ENCODE data around the gene PTK6. TPM values are rescaled to one million over a fixed set of nuclear protein-coding genes. Genes with fewer than 3 reads are reported as not detected.

Gene PTK6
- total and polyA plus RNA-seq, 2 of the 13 experiments (the other 11 are each of a cell fraction or from before 2014, with no cell fraction given), result 0.08 TPM; not detected in 1

DNA sequence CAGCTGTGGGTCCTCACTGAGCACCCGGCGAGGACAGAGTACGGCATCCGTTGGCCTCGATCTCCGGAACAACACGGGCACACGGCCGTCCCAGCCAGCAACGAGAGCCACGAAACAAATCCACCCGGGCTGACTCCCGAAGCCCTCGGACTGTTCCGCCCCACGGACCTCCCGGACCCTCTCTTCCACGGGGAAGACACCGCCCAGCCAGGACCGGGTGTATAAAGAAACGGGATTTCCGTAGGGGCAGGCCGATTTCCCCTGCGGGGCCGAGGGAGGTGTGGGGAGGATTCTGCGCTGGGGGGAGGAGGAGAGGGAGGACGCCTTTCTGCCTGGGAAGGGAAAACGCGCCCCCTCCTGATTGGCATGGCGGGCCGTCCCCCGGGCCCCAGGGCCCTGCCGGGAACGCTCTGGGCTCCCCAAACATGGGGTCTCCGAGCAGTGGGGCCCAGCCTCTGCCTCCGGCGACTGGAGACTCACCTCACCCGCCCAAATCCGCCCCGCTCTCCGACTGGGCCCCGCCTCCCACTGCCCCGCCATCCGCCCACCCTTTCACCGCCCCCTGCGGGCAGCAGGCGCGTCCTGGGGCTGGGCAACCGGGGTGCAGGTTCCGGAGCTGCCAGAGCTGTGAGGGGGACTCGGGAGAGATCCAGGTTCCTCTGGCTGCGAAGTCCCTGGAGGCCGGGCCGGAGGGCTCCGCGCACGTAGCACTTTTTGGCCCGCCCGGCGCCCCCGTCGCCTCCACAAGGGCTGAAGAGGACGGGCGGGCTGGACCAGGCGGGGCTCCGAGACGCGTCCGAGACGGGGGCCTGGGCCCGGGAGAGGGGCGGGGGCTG, 17.3 kb downstream of the PTK6 start (continued):
- TF ChIP-seq, protein P1, sequence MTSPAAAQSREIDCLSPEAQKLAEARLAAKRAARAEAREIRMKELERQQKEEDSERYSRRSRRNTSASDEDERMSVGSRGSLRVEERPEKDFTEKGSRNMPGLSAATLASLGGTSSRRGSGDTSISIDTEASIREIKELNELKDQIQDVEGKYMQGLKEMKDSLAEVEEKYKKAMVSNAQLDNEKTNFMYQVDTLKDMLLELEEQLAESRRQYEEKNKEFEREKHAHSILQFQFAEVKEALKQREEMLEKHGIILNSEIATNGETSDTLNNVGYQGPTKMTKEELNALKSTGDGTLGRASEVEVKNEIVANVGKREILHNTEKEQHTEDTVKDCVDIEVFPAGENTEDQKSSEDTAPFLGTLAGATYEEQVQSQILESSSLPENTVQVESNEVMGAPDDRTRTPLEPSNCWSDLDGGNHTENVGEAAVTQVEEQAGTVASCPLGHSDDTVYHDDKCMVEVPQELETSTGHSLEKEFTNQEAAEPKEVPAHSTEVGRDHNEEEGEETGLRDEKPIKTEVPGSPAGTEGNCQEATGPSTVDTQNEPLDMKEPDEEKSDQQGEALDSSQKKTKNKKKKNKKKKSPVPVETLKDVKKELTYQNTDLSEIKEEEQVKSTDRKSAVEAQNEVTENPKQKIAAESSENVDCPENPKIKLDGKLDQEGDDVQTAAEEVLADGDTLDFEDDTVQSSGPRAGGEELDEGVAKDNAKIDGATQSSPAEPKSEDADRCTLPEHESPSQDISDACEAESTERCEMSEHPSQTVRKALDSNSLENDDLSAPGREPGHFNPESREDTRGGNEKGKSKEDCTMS (CRISPR knock-in tag; conservative IDR thresholded peaks at IDR 0.05), result no peak
- TF ChIP-seq MTF2 (CRISPR knock-in tag; IDR thresholded peaks at IDR 0.05; ENCODE audit: borderline replicate concordance) (peak; percentile 87), FOXO1 (CRISPR knock-in tag; IDR thresholded peaks at IDR 0.05) (no peak), SYNCRIP (IDR thresholded peaks at IDR 0.05; ENCODE audit: insufficient read depth, low read depth, low read length) (no peak), SKI (IDR thresholded peaks at IDR 0.05; ENCODE audit: partially characterized antibody) (no peak), SAP130 (CRISPR knock-in tag; IDR thresholded peaks at IDR 0.05; ENCODE audit: low read depth) (peak; percentile 16; the same call in 1 of the 2 replicates), REXO4 (CRISPR knock-in tag; IDR thresholded peaks at IDR 0.05; ENCODE audit: borderline replicate concordance) (no peak), BRD4 (CRISPR knock-in tag; IDR thresholded peaks at IDR 0.05) (no peak), EZH2 (conservative IDR thresholded peaks at IDR 0.05; ENCODE audit: low read depth, low read length) (peak; percentile 98; the same call in 1 of the 2 replicates), CHD4 (IDR thresholded peaks at IDR 0.05; ENCODE audit: borderline replicate concordance, low read length) (no peak), ZNF552 (CRISPR knock-in tag; IDR thresholded peaks at IDR 0.05; ENCODE audit: borderline replicate concordance) (no peak), LCORL (IDR thresholded peaks at IDR 0.05) (no peak), LCORL (CRISPR knock-in tag; IDR thresholded peaks at IDR 0.05) (0 out of 2 replicates have a peak, but pooled peaks have one; percentile 23), SNAPC2 (CRISPR knock-in tag; IDR thresholded peaks at IDR 0.05) (no peak), HDAC6 (IDR thresholded peaks at IDR 0.05; ENCODE audit: low read depth, low read length) (no peak), ATF7-NPFF (CRISPR knock-in tag; IDR thresholded peaks at IDR 0.05; ENCODE audit: low read depth) (0 out of 2 replicates have a peak, but pooled peaks have one; percentile 51), MIER2 (CRISPR knock-in tag; IDR thresholded peaks at IDR 0.05) (no peak), ZSCAN20 (CRISPR knock-in tag; IDR thresholded peaks at IDR 0.05; ENCODE audit: borderline replicate concordance) (no peak)
- TF ChIP-seq, protein P2, sequence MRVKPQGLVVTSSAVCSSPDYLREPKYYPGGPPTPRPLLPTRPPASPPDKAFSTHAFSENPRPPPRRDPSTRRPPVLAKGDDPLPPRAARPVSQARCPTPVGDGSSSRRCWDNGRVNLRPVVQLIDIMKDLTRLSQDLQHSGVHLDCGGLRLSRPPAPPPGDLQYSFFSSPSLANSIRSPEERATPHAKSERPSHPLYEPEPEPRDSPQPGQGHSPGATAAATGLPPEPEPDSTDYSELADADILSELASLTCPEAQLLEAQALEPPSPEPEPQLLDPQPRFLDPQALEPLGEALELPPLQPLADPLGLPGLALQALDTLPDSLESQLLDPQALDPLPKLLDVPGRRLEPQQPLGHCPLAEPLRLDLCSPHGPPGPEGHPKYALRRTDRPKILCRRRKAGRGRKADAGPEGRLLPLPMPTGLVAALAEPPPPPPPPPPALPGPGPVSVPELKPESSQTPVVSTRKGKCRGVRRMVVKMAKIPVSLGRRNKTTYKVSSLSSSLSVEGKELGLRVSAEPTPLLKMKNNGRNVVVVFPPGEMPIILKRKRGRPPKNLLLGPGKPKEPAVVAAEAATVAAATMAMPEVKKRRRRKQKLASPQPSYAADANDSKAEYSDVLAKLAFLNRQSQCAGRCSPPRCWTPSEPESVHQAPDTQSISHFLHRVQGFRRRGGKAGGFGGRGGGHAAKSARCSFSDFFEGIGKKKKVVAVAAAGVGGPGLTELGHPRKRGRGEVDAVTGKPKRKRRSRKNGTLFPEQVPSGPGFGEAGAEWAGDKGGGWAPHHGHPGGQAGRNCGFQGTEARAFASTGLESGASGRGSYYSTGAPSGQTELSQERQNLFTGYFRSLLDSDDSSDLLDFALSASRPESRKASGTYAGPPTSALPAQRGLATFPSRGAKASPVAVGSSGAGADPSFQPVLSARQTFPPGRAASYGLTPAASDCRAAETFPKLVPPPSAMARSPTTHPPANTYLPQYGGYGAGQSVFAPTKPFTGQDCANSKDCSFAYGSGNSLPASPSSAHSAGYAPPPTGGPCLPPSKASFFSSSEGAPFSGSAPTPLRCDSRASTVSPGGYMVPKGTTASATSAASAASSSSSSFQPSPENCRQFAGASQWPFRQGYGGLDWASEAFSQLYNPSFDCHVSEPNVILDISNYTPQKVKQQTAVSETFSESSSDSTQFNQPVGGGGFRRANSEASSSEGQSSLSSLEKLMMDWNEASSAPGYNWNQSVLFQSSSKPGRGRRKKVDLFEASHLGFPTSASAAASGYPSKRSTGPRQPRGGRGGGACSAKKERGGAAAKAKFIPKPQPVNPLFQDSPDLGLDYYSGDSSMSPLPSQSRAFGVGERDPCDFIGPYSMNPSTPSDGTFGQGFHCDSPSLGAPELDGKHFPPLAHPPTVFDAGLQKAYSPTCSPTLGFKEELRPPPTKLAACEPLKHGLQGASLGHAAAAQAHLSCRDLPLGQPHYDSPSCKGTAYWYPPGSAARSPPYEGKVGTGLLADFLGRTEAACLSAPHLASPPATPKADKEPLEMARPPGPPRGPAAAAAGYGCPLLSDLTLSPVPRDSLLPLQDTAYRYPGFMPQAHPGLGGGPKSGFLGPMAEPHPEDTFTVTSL (CRISPR knock-in tag; IDR thresholded peaks at IDR 0.05; ENCODE audit: borderline replicate concordance), result no peak
- TF ChIP-seq, protein P3, sequence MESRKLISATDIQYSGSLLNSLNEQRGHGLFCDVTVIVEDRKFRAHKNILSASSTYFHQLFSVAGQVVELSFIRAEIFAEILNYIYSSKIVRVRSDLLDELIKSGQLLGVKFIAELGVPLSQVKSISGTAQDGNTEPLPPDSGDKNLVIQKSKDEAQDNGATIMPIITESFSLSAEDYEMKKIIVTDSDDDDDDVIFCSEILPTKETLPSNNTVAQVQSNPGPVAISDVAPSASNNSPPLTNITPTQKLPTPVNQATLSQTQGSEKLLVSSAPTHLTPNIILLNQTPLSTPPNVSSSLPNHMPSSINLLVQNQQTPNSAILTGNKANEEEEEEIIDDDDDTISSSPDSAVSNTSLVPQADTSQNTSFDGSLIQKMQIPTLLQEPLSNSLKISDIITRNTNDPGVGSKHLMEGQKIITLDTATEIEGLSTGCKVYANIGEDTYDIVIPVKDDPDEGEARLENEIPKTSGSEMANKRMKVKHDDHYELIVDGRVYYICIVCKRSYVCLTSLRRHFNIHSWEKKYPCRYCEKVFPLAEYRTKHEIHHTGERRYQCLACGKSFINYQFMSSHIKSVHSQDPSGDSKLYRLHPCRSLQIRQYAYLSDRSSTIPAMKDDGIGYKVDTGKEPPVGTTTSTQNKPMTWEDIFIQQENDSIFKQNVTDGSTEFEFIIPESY (CRISPR knock-in tag; IDR thresholded peaks at IDR 0.05), result no peak

Measured in HepG2 (cell line).